GM12878 (cell line): ENCODE measurements around the gene HYDIN. TPM values are rescaled to one million over a fixed set of nuclear protein-coding genes. Genes with fewer than 3 reads are reported as not detected.

ENCODE experiments used
- ATAC-seq: fragments of 200-7000 bp; cut with Tn5 transposase; 3 replicates; pipeline ENCODE4 v1.9.1; 2020; ENCODE audit warnings: mild to moderate bottlenecking, moderate library complexity
- BruUV-seq: library from RNA; stranded (reverse); fragments of 400-500 nt; replicated peaks from 2 replicates; lab custom pipeline; 2021; lab: Mats Ljungman, UMichigan
- CTCF ChIA-PET: fragments of 300-600 bp; sonication (Branson Sonifier 250); formaldehyde crosslinking; extraction: SDS; loops from one replicate; lab custom pipeline; 2021; ENCODE audit warnings: inconsistent platforms; lab: Yijun Ruan, JAX
- POLR2A ChIA-PET: fragments of 350-600 bp; formaldehyde crosslinking; extraction: SDS; loops from one replicate; lab custom pipeline; 2021; ENCODE audit warnings: inconsistent platforms; lab: Charles Lee
- RAD21 ChIA-PET: fragments of 300-600 bp; sonication (Branson Sonifier 250); formaldehyde crosslinking; loops from one replicate; lab custom pipeline; 2023; ENCODE audit warnings: antibody characterized with exemption; ENCODE audit not compliant: unreplicated experiment; lab: Charles Lee
- SMC1A ChIA-PET: fragments of 300-600 bp; sonication (Branson Sonifier 250); formaldehyde crosslinking; loops from one replicate; lab custom pipeline; 2023; ENCODE audit not compliant: unreplicated experiment, uncharacterized antibody; lab: Charles Lee
- DNase-seq: peaks from one replicate; pipeline ENCODE4 v3.0.0-alpha.2; 2011; ENCODE audit warnings: low read depth, low spot score
- FAIRE-seq: peaks from 3 replicates; lab custom pipeline; 2011; peaks lifted over from hg19 to GRCh38; lab: Jason Lieb, UNC
- H2AFZ ChIP-seq: 2 replicates; pipeline ENCODE4 v1.6.0; 2011; ENCODE audit warnings: low read depth, low read length, control low read depth; ENCODE audit not compliant: control insufficient read depth
- H3K27ac ChIP-seq: 2 replicates; pipeline ENCODE4 v1.5.1; 2011; ENCODE audit warnings: control low read depth; ENCODE audit not compliant: control insufficient read depth, insufficient read depth
- H3K27me3 ChIP-seq, 2 experiments: replicated peaks in 1 of 2; 2 replicates each; pipeline versions ENCODE4 v1.6.0 to v1.6.1; 2011; ENCODE audit warnings: low read length in 1 of 2; ENCODE audit not compliant: control insufficient read depth in 2 of 2, insufficient read depth in 2 of 2
- H3K36me3 ChIP-seq, 2 experiments: 2 replicates each; pipeline ENCODE4 v1.5.1; 2011; ENCODE audit warnings: low read length in 1 of 2; ENCODE audit not compliant: control insufficient read depth in 2 of 2, insufficient read depth in 2 of 2
- H3K4me1 ChIP-seq: 2 replicates; pipeline ENCODE4 v1.6.1; 2011; ENCODE audit warnings: mild to moderate bottlenecking, low read length, moderate library complexity, mixed read lengths; ENCODE audit not compliant: control insufficient read depth, insufficient read depth
- H3K4me2 ChIP-seq: 2 replicates; pipeline ENCODE4 v1.6.0; 2011; ENCODE audit warnings: control low read depth; ENCODE audit not compliant: control insufficient read depth, insufficient read depth
- H3K4me3 ChIP-seq: fragments of 200-600 bp; sonication (generic); 2 replicates; pipeline ENCODE4 v1.5.1; 2016
- H3K79me2 ChIP-seq: 2 replicates; pipeline ENCODE4 v1.6.0; 2011; ENCODE audit warnings: low read length; ENCODE audit not compliant: control insufficient read depth, insufficient read depth
- H3K9ac ChIP-seq: 2 replicates; pipeline ENCODE4 v1.8.0; 2011; ENCODE audit warnings: low read length, control low read depth, mixed read lengths; ENCODE audit not compliant: control insufficient read depth, insufficient read depth
- H3K9me3 ChIP-seq: replicated peaks from 3 replicates; pipeline ENCODE4 v1.5.1; 2011; ENCODE audit warnings: mild to moderate bottlenecking, low read length; ENCODE audit not compliant: control insufficient read depth, insufficient read depth
- H4K20me1 ChIP-seq: 2 replicates; pipeline ENCODE4 v1.6.0; 2011; ENCODE audit not compliant: control insufficient read depth, insufficient read depth
- JUND ChIP-seq: IDR thresholded peaks from 2 replicates; pipeline ENCODE4 v1.6.1; 2012; ENCODE audit warnings: low read depth, mild to moderate bottlenecking, low read length, improper control_type of control experiment, moderate library complexity
- KAT2A ChIP-seq: conservative IDR thresholded peaks from 2 replicates; pipeline ENCODE4 v1.6.1; 2011; ENCODE audit warnings: low read depth, low read length; ENCODE audit not compliant: control insufficient read depth
- KDM1A ChIP-seq: fragments of 200-600 bp; sonication (generic); IDR thresholded peaks from 2 replicates; pipeline ENCODE4 v1.6.1; 2016; ENCODE audit warnings: borderline replicate concordance
- MYB ChIP-seq: fragments of 150-350 bp; IDR thresholded peaks from 2 replicates; pipeline ENCODE4 v1.6.1; 2014; ENCODE audit warnings: mild to moderate bottlenecking, low read depth, low read length, borderline replicate concordance
- NR2C2 ChIP-seq: IDR thresholded peaks from 2 replicates; pipeline ENCODE4 v1.6.1; 2011; ENCODE audit warnings: borderline replicate concordance, low read depth; ENCODE audit not compliant: control insufficient read depth, insufficient read length
- NR2F1 ChIP-seq: fragments of 450-650 bp; conservative IDR thresholded peaks from 2 replicates; pipeline ENCODE4 v1.6.1; 2017; ENCODE audit warnings: mild to moderate bottlenecking
- TCF12 ChIP-seq: IDR thresholded peaks from 2 replicates; pipeline ENCODE4 v1.6.1; 2011; ENCODE audit warnings: low read depth, mild to moderate bottlenecking, low read length
- ZBTB33 ChIP-seq: fragments of 450-650 bp; IDR thresholded peaks from 2 replicates; pipeline ENCODE4 v1.6.1; 2017; ENCODE audit warnings: mild to moderate bottlenecking
- WGBS: methylation state at CpG from one replicate; pipeline ENCODE4 v1.1.6; 2016; ENCODE audit warnings: low lambda C conversion rate; ENCODE audit not compliant: insufficient replicate concordance, insufficient coverage; ENCODE audit errors: missing lambda C conversion rate; 5-methylcytosine and 5-hydroxymethylcytosine counted together
- in situ Hi-C: fragments of 300-500 bp; cut with MboI; formaldehyde crosslinking; loops from 9 replicates; pipeline ENCODE4 v1.14.3; 2018; ENCODE audit warnings: mixed read lengths
- intact Hi-C: fragments of 100-400 bp; cut with micrococcal nuclease; formaldehyde crosslinking; loops from one replicate; pipeline ENCODE4 v1.14.2; 2022; ENCODE audit not compliant: unreplicated experiment
- polyA plus RNA-seq, 11 experiments: library from polyadenylated mRNA; depleted of rRNA in 4 of 11; unstranded in 6 of 11; stranded (reverse) in 5 of 11; fragments of >200 nt; fragmentation: Nextera tagmentation in 4 of 11; fragmentation: Illumina TruSeq in 1 of 11; extraction: Ambion mirVana in 4 of 11; extraction: Trizol in 1 of 11; gene quantifications; 1 replicate in 1 of 11; 2 replicates in 10 of 11; pipeline versions ENCODE4 v1.2.1 to v1.2.3, GENCODE V29; 2011 to 2016; ENCODE audit warnings: inconsistent platforms in 2 of 11, missing spikeins in 2 of 11, low read depth in 1 of 11
- total RNA-seq, 4 experiments: library from RNA; depleted of rRNA in 3 of 4; stranded (reverse); fragments of >200 nt in 3 of 4; fragmentation: Illumina TruSeq in 1 of 4; extraction: Trizol in 1 of 4; gene quantifications; 2 replicates each; pipeline versions ENCODE4 v1.2.1 to v1.2.3, GENCODE V29; 2013 to 2021
- TF ChIP-seq, protein P1 (sequence below): IDR thresholded peaks from 2 replicates; pipeline ENCODE4 v1.6.1; 2012; ENCODE audit warnings: improper control_type of control experiment, low read depth, low read length; ENCODE audit not compliant: insufficient replicate concordance
- TF ChIP-seq, protein P2 (sequence below): fragments of 450-650 bp; IDR thresholded peaks from 2 replicates; pipeline ENCODE4 v1.6.1; 2016; ENCODE audit warnings: mild to moderate bottlenecking
- TF ChIP-seq, protein P3 (sequence below): fragments of 150-350 bp; IDR thresholded peaks from 2 replicates; pipeline ENCODE4 v1.6.1; 2016; ENCODE audit warnings: low read depth, low read length

HYDIN gene
- total and polyA plus RNA-seq, 10 of the 15 experiments (the other 5 are each of a cell fraction or from before 2014, with no cell fraction given): 0.01 to 0.30 (median 0.10) TPM; not detected in 7

- H3K4me2 ChIP-seq: no peak overlapping the region
- TF ChIP-seq ZBTB33: no peak
- no peak for TF ChIP-seq NR2F1
- TF ChIP-seq, protein P1, sequence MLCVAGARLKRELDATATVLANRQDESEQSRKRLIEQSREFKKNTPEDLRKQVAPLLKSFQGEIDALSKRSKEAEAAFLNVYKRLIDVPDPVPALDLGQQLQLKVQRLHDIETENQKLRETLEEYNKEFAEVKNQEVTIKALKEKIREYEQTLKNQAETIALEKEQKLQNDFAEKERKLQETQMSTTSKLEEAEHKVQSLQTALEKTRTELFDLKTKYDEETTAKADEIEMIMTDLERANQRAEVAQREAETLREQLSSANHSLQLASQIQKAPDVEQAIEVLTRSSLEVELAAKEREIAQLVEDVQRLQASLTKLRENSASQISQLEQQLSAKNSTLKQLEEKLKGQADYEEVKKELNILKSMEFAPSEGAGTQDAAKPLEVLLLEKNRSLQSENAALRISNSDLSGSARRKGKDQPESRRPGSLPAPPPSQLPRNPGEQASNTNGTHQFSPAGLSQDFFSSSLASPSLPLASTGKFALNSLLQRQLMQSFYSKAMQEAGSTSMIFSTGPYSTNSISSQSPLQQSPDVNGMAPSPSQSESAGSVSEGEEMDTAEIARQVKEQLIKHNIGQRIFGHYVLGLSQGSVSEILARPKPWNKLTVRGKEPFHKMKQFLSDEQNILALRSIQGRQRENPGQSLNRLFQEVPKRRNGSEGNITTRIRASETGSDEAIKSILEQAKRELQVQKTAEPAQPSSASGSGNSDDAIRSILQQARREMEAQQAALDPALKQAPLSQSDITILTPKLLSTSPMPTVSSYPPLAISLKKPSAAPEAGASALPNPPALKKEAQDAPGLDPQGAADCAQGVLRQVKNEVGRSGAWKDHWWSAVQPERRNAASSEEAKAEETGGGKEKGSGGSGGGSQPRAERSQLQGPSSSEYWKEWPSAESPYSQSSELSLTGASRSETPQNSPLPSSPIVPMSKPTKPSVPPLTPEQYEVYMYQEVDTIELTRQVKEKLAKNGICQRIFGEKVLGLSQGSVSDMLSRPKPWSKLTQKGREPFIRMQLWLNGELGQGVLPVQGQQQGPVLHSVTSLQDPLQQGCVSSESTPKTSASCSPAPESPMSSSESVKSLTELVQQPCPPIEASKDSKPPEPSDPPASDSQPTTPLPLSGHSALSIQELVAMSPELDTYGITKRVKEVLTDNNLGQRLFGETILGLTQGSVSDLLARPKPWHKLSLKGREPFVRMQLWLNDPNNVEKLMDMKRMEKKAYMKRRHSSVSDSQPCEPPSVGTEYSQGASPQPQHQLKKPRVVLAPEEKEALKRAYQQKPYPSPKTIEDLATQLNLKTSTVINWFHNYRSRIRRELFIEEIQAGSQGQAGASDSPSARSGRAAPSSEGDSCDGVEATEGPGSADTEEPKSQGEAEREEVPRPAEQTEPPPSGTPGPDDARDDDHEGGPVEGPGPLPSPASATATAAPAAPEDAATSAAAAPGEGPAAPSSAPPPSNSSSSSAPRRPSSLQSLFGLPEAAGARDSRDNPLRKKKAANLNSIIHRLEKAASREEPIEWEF: no peak
- no peak for TF ChIP-seq NR2C2
- TF ChIP-seq, protein P2, sequence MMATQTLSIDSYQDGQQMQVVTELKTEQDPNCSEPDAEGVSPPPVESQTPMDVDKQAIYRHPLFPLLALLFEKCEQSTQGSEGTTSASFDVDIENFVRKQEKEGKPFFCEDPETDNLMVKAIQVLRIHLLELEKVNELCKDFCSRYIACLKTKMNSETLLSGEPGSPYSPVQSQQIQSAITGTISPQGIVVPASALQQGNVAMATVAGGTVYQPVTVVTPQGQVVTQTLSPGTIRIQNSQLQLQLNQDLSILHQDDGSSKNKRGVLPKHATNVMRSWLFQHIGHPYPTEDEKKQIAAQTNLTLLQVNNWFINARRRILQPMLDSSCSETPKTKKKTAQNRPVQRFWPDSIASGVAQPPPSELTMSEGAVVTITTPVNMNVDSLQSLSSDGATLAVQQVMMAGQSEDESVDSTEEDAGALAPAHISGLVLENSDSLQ: no peak
- TF ChIP-seq JUND: no peak
- no peak for TF ChIP-seq KDM1A
- TF ChIP-seq KAT2A: no peak
- no peak for TF ChIP-seq TCF12
- TF ChIP-seq MYB: no peak
- TF ChIP-seq, protein P3, sequence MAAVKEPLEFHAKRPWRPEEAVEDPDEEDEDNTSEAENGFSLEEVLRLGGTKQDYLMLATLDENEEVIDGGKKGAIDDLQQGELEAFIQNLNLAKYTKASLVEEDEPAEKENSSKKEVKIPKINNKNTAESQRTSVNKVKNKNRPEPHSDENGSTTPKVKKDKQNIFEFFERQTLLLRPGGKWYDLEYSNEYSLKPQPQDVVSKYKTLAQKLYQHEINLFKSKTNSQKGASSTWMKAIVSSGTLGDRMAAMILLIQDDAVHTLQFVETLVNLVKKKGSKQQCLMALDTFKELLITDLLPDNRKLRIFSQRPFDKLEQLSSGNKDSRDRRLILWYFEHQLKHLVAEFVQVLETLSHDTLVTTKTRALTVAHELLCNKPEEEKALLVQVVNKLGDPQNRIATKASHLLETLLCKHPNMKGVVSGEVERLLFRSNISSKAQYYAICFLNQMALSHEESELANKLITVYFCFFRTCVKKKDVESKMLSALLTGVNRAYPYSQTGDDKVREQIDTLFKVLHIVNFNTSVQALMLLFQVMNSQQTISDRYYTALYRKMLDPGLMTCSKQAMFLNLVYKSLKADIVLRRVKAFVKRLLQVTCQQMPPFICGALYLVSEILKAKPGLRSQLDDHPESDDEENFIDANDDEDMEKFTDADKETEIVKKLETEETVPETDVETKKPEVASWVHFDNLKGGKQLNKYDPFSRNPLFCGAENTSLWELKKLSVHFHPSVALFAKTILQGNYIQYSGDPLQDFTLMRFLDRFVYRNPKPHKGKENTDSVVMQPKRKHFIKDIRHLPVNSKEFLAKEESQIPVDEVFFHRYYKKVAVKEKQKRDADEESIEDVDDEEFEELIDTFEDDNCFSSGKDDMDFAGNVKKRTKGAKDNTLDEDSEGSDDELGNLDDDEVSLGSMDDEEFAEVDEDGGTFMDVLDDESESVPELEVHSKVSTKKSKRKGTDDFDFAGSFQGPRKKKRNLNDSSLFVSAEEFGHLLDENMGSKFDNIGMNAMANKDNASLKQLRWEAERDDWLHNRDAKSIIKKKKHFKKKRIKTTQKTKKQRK: no peak
- FAIRE-seq: no peak
Observed at GRCh38 chr16:71172481-71173207, 57.9 kb downstream of the HYDIN start.

More at GRCh38 chr16:71172481-71173207, 57.9 kb downstream of the HYDIN start:
- Histone ChIP-seq H3K27me3 (no peaks in the 10 kb centered on the region), H3K9ac (no peak overlapping the region), H2AFZ (no peak overlapping the region), H3K36me3 (no peaks in the 10 kb centered on the region), H3K4me1 (no peaks in the 10 kb centered on the region), H3K4me3 (no peak overlapping the region), H3K79me2 (no peaks in the 10 kb centered on the region), H3K9me3 (no peaks in the 10 kb centered on the region), H4K20me1 (no peaks in the 10 kb centered on the region), H3K27ac (no peak overlapping the region)
- SMC1A ChIA-PET: no interaction called here
- RAD21 ChIA-PET: no interaction called here
- WGBS: 36% methylated on average over 6 of the region's 6 CpGs
- CTCF ChIA-PET: no interaction called here
- in situ Hi-C loops (no loop called here), intact Hi-C loops (no loop called here)
- DNase-seq (no peak), ATAC-seq (no peak)
- POLR2A ChIA-PET: no interaction called here
- no TSS peak for BruUV-seq
